T follicular helper cell (primary cell): ENCODE measurements around the gene MAP3K1.
"Not testable (repeated sequence)": the region's sequence is repeated elsewhere in the genome, so short reads cannot be mapped to it uniquely, and the experiment has no call there.

Source experiments
- DNase-seq: peaks from one replicate; pipeline ENCODE4 v3.0.0-alpha.2; 2020; ENCODE audit warnings: low read depth

MAP3K1 gene

GRCh38 chr5:56816546-56817081 lies 1.3 kb downstream of the MAP3K1 start:
- DNase-seq = peak; percentile 31

DNA sequence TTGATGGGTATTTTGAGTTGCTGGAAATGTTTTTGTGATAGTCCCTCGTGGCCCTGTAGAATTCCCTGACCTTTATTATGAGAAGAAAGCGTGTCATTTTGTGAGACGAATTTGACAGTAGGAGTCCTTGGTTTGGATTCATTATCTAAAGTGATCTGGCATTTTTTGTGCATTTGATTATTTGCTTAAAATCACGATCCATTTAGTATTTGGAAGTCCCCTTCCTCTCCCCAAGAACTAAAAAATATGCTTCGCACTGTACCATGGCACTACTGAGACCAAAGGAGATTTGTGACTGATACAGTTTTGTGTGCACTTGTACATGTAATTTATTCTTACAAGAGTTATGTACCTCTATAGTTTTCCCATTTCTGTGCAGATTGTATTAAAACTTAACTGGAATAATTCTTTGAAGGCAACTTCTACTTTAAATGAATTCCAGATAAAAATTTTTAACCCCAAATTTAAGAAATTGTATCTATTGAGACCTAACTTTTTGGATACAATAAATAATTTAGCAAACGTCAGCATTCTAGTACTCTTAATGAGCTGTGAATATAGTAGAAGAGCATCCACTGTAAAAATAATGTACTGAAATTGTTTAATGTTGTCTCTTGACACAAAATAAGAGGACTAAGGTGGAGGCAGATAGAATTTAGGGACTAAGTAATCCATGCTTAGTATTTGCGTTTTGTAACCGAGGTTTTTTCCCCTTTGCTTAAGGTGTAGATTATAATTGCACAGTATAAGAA lies 2.1 kb downstream of the MAP3K1 start:
- DNase-seq = no peak

GRCh38 chr5:56818450-56819037 lies 3.2 kb downstream of the MAP3K1 start:
- no peak for DNase-seq

- DNase-seq = no peak
These were observed 3.9 kb downstream of the MAP3K1 start for GRCh38 chr5:56819060-56819881.

GRCh38 chr5:56821868-56822267 lies 6.5 kb downstream of the MAP3K1 start:
- DNase-seq = not testable (repeated sequence)

DNA sequence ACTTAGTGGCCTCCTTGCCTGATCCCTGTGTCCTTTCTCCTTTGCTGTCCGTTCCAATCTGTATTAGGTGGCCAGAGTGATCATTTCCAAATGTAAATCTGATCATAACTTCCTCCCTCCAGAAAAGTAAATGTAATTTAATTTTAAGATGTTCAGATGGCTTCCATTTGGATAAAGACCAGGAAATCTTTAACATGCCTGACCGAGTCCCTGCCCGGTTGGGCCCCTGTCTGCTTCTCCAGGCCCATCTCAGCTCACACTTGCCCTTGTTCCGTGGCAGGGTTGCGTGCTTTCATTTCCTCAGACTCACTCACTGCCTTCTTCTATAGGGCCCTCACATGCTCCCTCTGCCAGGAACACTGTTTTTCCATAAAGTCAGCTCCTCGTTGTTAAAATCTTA lies 7.6 kb downstream of the MAP3K1 start:
- DNase-seq = no peak

GRCh38 chr5:56824019-56824418 lies 8.7 kb downstream of the MAP3K1 start:
- no peak for DNase-seq

GRCh38 chr5:56825222-56825824 lies 10.0 kb downstream of the MAP3K1 start:
- no peak for DNase-seq

- DNase-seq = no peak
These were observed 11.7 kb downstream of the MAP3K1 start for GRCh38 chr5:56827049-56827448.

- no peak for DNase-seq
These were observed 12.6 kb downstream of the MAP3K1 start for GRCh38 chr5:56827924-56828323.

DNA sequence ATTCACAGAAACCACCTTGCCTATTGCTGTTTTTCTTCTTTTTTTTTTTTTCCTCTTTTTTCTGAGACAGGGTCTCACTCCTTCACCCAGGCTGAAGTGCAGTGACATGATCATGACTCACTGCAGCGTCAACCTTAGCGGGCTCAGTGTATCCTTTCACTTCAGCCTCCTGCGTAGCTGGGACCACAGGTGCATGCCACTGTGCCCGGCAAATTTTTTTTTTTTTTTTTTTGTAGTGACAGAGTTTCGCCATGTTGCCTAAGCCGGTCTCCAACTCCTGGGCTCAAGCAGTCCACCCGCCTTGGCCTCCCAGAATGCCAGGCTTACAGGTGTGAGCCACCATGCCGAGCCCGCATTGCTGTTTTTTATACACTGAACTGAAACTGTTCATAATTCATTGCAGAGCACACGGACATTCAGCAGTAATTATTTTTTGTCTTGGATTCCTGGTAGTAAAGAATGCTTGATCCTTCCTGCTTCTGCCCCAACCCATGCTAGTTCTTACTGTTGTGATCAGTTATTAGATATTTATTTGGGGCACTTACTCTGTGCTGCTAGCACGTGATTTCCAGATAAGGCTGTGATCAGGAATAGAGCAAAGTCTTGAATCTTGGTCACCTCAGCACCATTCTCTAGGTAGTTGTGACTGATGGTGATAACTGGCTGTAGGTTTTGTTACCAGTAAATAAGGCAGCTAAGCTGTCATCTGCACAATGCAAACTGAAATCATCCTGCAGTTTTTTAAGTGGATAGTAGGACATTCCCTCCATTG lies 14.0 kb downstream of the MAP3K1 start:
- DNase-seq = peak; percentile 61

GRCh38 chr5:56831773-56832172 lies 16.4 kb downstream of the MAP3K1 start:
- no peak for DNase-seq

- no peak for DNase-seq
These were observed 18.0 kb downstream of the MAP3K1 start for GRCh38 chr5:56833325-56833724.

- DNase-seq = no peak
These were observed 22.0 kb downstream of the MAP3K1 start for GRCh38 chr5:56837381-56837780.

GRCh38 chr5:56837956-56838355 lies 22.6 kb downstream of the MAP3K1 start:
- DNase-seq = no peak

DNA sequence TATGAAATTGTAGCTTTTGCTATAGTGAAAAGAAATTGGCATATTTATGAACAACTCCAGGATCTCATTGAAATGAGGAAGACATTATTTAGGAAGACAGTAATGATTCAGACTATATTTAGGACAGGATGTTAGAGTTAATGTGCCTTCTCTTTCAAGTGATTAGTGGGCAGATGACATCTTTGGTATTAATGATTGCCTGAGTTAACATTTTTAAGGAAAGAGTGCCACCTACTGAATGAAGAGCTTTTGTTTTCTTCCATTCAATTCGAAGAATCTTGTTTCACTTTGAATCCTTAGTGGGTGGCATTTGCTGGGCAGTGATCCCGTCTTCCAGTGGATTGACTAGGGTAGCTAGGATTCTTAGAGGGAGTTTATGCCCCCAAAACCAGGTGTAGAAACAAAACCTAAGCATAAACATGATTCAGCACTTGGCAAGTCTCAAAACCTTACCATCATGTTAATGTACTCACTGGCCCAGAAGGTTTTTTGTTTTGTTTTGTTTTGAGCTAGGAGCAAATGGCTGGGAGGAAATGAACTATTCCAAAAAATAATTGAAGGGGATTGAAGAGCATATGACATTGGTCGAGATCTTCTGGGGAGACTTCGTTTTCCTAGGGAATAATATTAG lies 23.2 kb downstream of the MAP3K1 start:
- DNase-seq = no peak

DNA sequence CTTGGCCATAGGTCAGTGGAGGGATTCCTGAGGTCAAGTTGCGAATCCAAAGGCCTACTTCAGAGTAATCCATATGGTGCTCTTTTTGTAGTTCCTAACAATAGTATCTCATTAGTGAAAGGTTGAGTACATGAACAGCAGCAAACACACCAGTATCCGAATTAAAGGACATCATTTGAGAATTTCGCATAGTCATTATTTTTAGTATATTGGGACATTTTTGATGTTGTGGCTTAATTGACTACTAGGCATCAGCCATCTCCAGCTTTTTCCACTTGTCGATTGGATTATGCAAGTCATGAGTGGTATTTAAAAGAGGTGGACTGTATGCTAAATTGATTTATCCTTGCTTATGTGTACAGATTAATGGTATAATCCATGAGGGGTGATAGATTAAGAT lies 23.7 kb downstream of the MAP3K1 start:
- no peak for DNase-seq

GRCh38 chr5:56840597-56840996 lies 25.2 kb downstream of the MAP3K1 start:
- no peak for DNase-seq

GRCh38 chr5:56845277-56845676 lies 29.9 kb downstream of the MAP3K1 start:
- DNase-seq = no peak

DNA sequence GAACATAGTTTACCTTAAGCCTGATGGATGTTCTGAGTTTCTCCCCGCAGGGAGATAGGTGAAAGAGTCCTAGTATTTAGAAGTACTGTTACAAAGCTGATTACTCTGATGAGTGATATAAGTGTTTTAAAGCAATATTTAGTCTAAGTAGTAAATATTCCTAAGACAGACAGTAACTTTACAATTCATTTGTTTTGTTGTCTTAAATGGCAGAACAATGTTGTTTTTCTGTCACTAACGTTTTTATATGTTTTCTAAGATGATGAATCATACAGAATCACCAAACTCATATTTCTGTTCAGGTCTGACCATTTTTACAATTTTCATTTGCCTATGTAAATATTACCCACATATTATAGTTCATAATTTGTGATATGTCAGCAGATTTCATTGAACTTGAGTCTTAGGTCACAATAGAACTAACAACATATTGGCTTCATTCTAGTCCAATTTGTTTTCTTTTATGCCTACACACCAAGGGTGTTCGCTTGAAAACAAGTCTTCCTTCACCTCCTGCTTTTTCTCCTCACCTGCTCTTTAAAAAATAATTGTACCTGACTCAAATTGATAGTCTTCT lies 30.6 kb downstream of the MAP3K1 start:
- DNase-seq = no peak

- no peak for DNase-seq
These were observed 32.9 kb downstream of the MAP3K1 start for GRCh38 chr5:56848206-56848605.
